SK-N-SH (cell line): ENCODE measurements around the gene ABHD6. TPM values are rescaled to one million over a fixed set of nuclear protein-coding genes. Genes with fewer than 3 reads are reported as not detected.

Experiments
- CTCF ChIA-PET: fragments of 300-600, 350-600 bp; formaldehyde crosslinking; extraction: SDS; loops from one replicate; lab custom pipeline; 2021; lab: Yijun Ruan, JAX
- POLR2A ChIA-PET: fragments of 350-600 bp; sonication (Branson Sonifier 250); formaldehyde crosslinking; extraction: SDS; loops from one replicate; lab custom pipeline; 2020; ENCODE audit warnings: antibody characterized with exemption, inconsistent platforms; lab: Yijun Ruan, JAX
- DNase-seq: peaks from one replicate; pipeline ENCODE4 v3.0.0; 2012
- H2AFZ ChIP-seq: fragments of 200-600 bp; sonication (generic); 2 replicates; pipeline ENCODE4 v1.8.1; 2016; ENCODE audit warnings: antibody characterized with exemption, mild to moderate bottlenecking, low read depth
- H3F3A ChIP-seq: fragments of 200-600 bp; sonication (generic); replicated peaks from 2 replicates; pipeline ENCODE3; 2016; ENCODE audit warnings: antibody characterized with exemption, mild to moderate bottlenecking; ENCODE audit not compliant: insufficient read depth
- H3K27ac ChIP-seq, 2 experiments: fragments of 200-500 bp in 1 of 2; fragments of 200-600 bp in 1 of 2; sonication (Bioruptor generic) in 1 of 2; sonication (generic), shearing (Covaris generic) in 1 of 2; 2 replicates each; pipeline versions ENCODE4 v1.5.1 to v1.6.1; 2014 to 2016; ENCODE audit warnings: low read depth in 2 of 2, inconsistent platforms in 1 of 2, low read length in 1 of 2, mild to moderate bottlenecking in 1 of 2, mixed read lengths in 1 of 2
- H3K27me3 ChIP-seq: fragments of 200-600 bp; sonication (generic), shearing (Covaris generic); 2 replicates; pipeline ENCODE4 v1.6.1; 2016; ENCODE audit warnings: mixed run types; ENCODE audit not compliant: insufficient read depth
- H3K36me3 ChIP-seq, 2 experiments: fragments of 200-500 bp in 1 of 2; fragments of 200-600 bp in 1 of 2; sonication (Bioruptor generic) in 1 of 2; sonication (generic) in 1 of 2; replicated peaks in 1 of 2; 2 replicates each; pipeline versions ENCODE3 to v1.5.1; 2014 to 2016; ENCODE audit warnings: low read length in 1 of 2, mild to moderate bottlenecking in 1 of 2; ENCODE audit not compliant: insufficient read depth in 2 of 2, control insufficient read depth in 1 of 2
- H3K4me1 ChIP-seq, 2 experiments: fragments of 200-500 bp in 1 of 2; fragments of 200-600 bp in 1 of 2; sonication (Bioruptor generic) in 1 of 2; sonication (generic), shearing (Covaris generic) in 1 of 2; 2 replicates each; pipeline versions ENCODE4 v1.5.1 to v1.6.1; 2014 to 2016; ENCODE audit warnings: low read depth in 1 of 2, low read length in 1 of 2, mixed run types in 1 of 2; ENCODE audit not compliant: insufficient read depth in 2 of 2, control insufficient read depth in 1 of 2
- H3K4me2 ChIP-seq: fragments of 200-600 bp; sonication (generic), shearing (Covaris generic); 2 replicates; pipeline ENCODE4 v1.6.1; 2017; ENCODE audit warnings: mixed run types
- H3K4me3 ChIP-seq, 2 experiments: fragments of 200-500 bp in 1 of 2; fragments of 200-600 bp in 1 of 2; sonication (Bioruptor generic) in 1 of 2; sonication (generic), shearing (Covaris generic) in 1 of 2; 2 replicates each; pipeline versions ENCODE4 v1.5.1 to v1.8.1; 2014 to 2016; ENCODE audit warnings: low read depth in 2 of 2, inconsistent platforms in 1 of 2, low read length in 1 of 2, mild to moderate bottlenecking in 1 of 2, mixed read lengths in 1 of 2, moderate library complexity in 1 of 2
- H3K79me2 ChIP-seq: fragments of 200-600 bp; sonication (generic); 2 replicates; pipeline ENCODE4 v1.8.1; 2017; ENCODE audit warnings: mild to moderate bottlenecking; ENCODE audit not compliant: insufficient read depth
- H3K9ac ChIP-seq: fragments of 200-600 bp; sonication (generic); 2 replicates; pipeline ENCODE4 v1.6.1; 2017; ENCODE audit warnings: mixed run types
- H3K9me2 ChIP-seq: fragments of 200-600 bp; sonication (generic); 2 replicates; pipeline ENCODE4 v1.6.1; 2017; ENCODE audit warnings: mixed run types
- H3K9me3 ChIP-seq: fragments of 200-600 bp; sonication (generic); 2 replicates; pipeline ENCODE4 v1.6.1; 2017; ENCODE audit warnings: mixed run types, mild to moderate bottlenecking, moderate library complexity
- H4K20me1 ChIP-seq: fragments of 200-600 bp; sonication (generic); 2 replicates; pipeline ENCODE4 v1.6.1; 2017; ENCODE audit warnings: mild to moderate bottlenecking, mixed run types; ENCODE audit not compliant: insufficient read depth
- CHD2 ChIP-seq: fragments of 150-350 bp; IDR thresholded peaks from 2 replicates; pipeline ENCODE4 v1.6.1; 2018; ENCODE audit warnings: low read length; ENCODE audit not compliant: partially characterized antibody
- CTCF ChIP-seq: fragments of 200-600 bp; sonication (generic); IDR thresholded peaks from 2 replicates; pipeline ENCODE4 v1.6.1; 2017; ENCODE audit warnings: antibody characterized with exemption, mild to moderate bottlenecking, moderate library complexity
- EP300 ChIP-seq, 2 experiments: IDR thresholded peaks; 2 replicates each; pipeline versions ENCODE4 v1.4.0 to v1.6.1; 2012; ENCODE audit warnings: borderline replicate concordance in 1 of 2, low read depth in 1 of 2, low read length in 1 of 2
- EZH2phosphoT487 ChIP-seq: fragments of 200-600 bp; sonication (generic); IDR thresholded peaks from 2 replicates; pipeline ENCODE4 v1.6.1; 2017; ENCODE audit warnings: low read depth, mixed run types, mild to moderate bottlenecking, antibody characterized with exemption, moderate library complexity, borderline replicate concordance
- GABPA ChIP-seq: IDR thresholded peaks from 2 replicates; pipeline ENCODE4 v1.4.0; 2012; ENCODE audit warnings: low read depth, mild to moderate bottlenecking
- GATA2 ChIP-seq: sonication (generic); formaldehyde crosslinking; IDR thresholded peaks from 2 replicates; pipeline ENCODE4 v1.5.0; 2020; ENCODE audit warnings: mild to moderate bottlenecking, missing genetic modification reagents
- MXI1 ChIP-seq: IDR thresholded peaks from 2 replicates; pipeline ENCODE4 v1.6.1; 2012; ENCODE audit warnings: mild to moderate bottlenecking, low read depth, low read length, improper control_type of control experiment
- NFIC ChIP-seq: IDR thresholded peaks from 2 replicates; pipeline ENCODE4 v1.4.0; 2012; ENCODE audit warnings: borderline replicate concordance
- PBX3 ChIP-seq: IDR thresholded peaks from 2 replicates; pipeline ENCODE4; 2012
- SMC3 ChIP-seq: IDR thresholded peaks from 2 replicates; pipeline ENCODE4 v1.6.1; 2012; ENCODE audit warnings: low read depth, low read length, improper control_type of control experiment
- TAF1 ChIP-seq: IDR thresholded peaks from 2 replicates; pipeline ENCODE4 v1.6.1; 2012; ENCODE audit warnings: low read depth, mild to moderate bottlenecking, low read length, moderate library complexity, borderline replicate concordance
- TCF12 ChIP-seq: IDR thresholded peaks from 2 replicates; pipeline ENCODE4 v1.4.0; 2012
- USF1 ChIP-seq: IDR thresholded peaks from 2 replicates; pipeline ENCODE4 v1.4.0; 2012; ENCODE audit warnings: low read depth, borderline replicate concordance
- WGBS: methylation state at CpG from one replicate; pipeline ENCODE4 v1.1.6; 2017; ENCODE audit warnings: low lambda C conversion rate; 5-methylcytosine and 5-hydroxymethylcytosine counted together
- polyA plus RNA-seq, 3 experiments: library from polyadenylated mRNA; depleted of rRNA; stranded (reverse); fragments of >200 nt; gene quantifications; 2 replicates each; pipeline ENCODE4 v1.2.3, GENCODE V29; 2012

The ABHD6 gene
- polyA plus RNA-seq, 1 of the 3 experiments (the other 2 are of a cell fraction), result 10.7 TPM

- no peak overlapping the region for H3K27ac ChIP-seq
- no peaks in the 10 kb centered on the region for H4K20me1 ChIP-seq
- WGBS, result 89% methylated on average over 8 of the region's 8 CpGs
- no peak overlapping the region for H3K4me3 ChIP-seq
- no peak for DNase-seq
- POLR2A ChIA-PET, result no interaction called here
- no peaks in the 10 kb centered on the region for H3K9me3 ChIP-seq
- H3K36me3 ChIP-seq, result no peaks in the 10 kb centered on the region
- peaks cover 12% of the 10 kb centered on the region for H3F3A ChIP-seq
- H3K27me3 ChIP-seq, result no peaks in the 10 kb centered on the region
- H3K9me2 ChIP-seq, result no peaks in the 10 kb centered on the region
- H3K9ac ChIP-seq, result no peak overlapping the region
- H2AFZ ChIP-seq, result no peak overlapping the region
- peaks cover 0 to 8% of the 10 kb centered on the region in 2 experiments; a peak in 1 of 4 replicates for H3K4me1 ChIP-seq
- CTCF ChIA-PET, result interaction anchor here (1.7 to 3.5 kb wide), 2 partner anchors 19 to 89 kb away, joined by 7 to 17 read pairs; partner anchors contain the start of genes HTD2 and RPP14
- H3K79me2 ChIP-seq, result no peaks in the 10 kb centered on the region
- TF ChIP-seq USF1 (no peak), GABPA (no peak), GATA2 (no peak), TCF12 (no peak), MXI1 (no peak), TAF1 (no peak), NFIC (no peak), SMC3 (no peak), EP300 (IDR thresholded peaks at IDR 0.05; ENCODE audit: borderline replicate concordance in 1 of 2, low read depth in 1 of 2, low read length in 1 of 2) (no peak), CTCF (no peak), PBX3 (no peak), EZH2phosphoT487 (no peak), CHD2 (no peak)
- H3K4me2 ChIP-seq, result no peak overlapping the region
Observed at GRCh38 chr3:58326267-58326900, 88.8 kb downstream of the ABHD6 start.
